Mesenchymal stem cell (in vitro differentiated cells and primary cell): ENCODE measurements around the gene EXOC4.

Source experiments
- DNase-seq: peaks from one replicate; pipeline ENCODE4 v3.0.0-alpha.2; 2013
- H2AFZ ChIP-seq: one replicate; pipeline ENCODE4 v1.6.1; 2013; ENCODE audit warnings: low read depth, mild to moderate bottlenecking, control low read depth, inconsistent platforms, low read length, moderate library complexity
- H2AK5ac ChIP-seq: 2 replicates; pipeline ENCODE4 v1.6.1; 2013; ENCODE audit warnings: low read length, moderate library complexity, mild to moderate bottlenecking, inconsistent platforms; ENCODE audit not compliant: severe bottlenecking
- H2BK120ac ChIP-seq: one replicate; pipeline ENCODE4 v1.6.1; 2013; ENCODE audit warnings: low read depth, mild to moderate bottlenecking, inconsistent platforms, low read length, moderate library complexity
- H2BK12ac ChIP-seq, 2 experiments: one replicate each; pipeline ENCODE4 v1.6.1; 2013; ENCODE audit warnings: inconsistent platforms in 2 of 2, low read length in 2 of 2, mild to moderate bottlenecking in 2 of 2, moderate library complexity in 2 of 2, control low read depth in 1 of 2
- H2BK15ac ChIP-seq: one replicate; pipeline ENCODE4 v1.6.1; 2013; ENCODE audit warnings: mild to moderate bottlenecking, low read depth, inconsistent platforms; ENCODE audit not compliant: poor library complexity, severe bottlenecking
- H2BK5ac ChIP-seq: 2 replicates; pipeline ENCODE4 v1.6.1; 2013; ENCODE audit warnings: low read depth, mild to moderate bottlenecking, low read length, control low read depth, inconsistent platforms; ENCODE audit not compliant: poor library complexity, severe bottlenecking
- H3K14ac ChIP-seq, 2 experiments: one replicate each; pipeline ENCODE4 v1.6.1; 2013; ENCODE audit warnings: inconsistent platforms in 2 of 2, low read length in 2 of 2, control low read depth in 1 of 2, mild to moderate bottlenecking in 1 of 2, moderate library complexity in 1 of 2
- H3K18ac ChIP-seq, 2 experiments: one replicate each; pipeline ENCODE4 v1.6.1; 2013; ENCODE audit warnings: inconsistent platforms in 2 of 2, low read length in 2 of 2, control low read depth in 1 of 2, low read depth in 1 of 2, mild to moderate bottlenecking in 1 of 2
- H3K23ac ChIP-seq, 2 experiments: one replicate each; pipeline ENCODE4 v1.6.1; 2013; ENCODE audit warnings: inconsistent platforms in 2 of 2, low read length in 2 of 2, mild to moderate bottlenecking in 2 of 2, moderate library complexity in 2 of 2, control low read depth in 1 of 2
- H3K27ac ChIP-seq: 2 replicates; pipeline ENCODE4 v1.5.1; 2013; ENCODE audit warnings: mild to moderate bottlenecking, moderate library complexity, low read length, control low read depth, inconsistent platforms; ENCODE audit not compliant: poor library complexity, severe bottlenecking
- H3K27me3 ChIP-seq, 2 experiments: 2 replicates each; pipeline versions ENCODE4 v1.6.1 to v1.7.0; 2013; ENCODE audit warnings: low read length in 2 of 2, mild to moderate bottlenecking in 2 of 2, moderate library complexity in 2 of 2, control low read depth in 1 of 2, inconsistent platforms in 1 of 2; ENCODE audit not compliant: control insufficient read depth in 1 of 2, insufficient read depth in 1 of 2
- H3K36me3 ChIP-seq, 2 experiments: 2 replicates each; pipeline versions ENCODE4 v1.6.1 to v1.7.0; 2013; ENCODE audit warnings: low read length in 2 of 2, control low read depth in 1 of 2, inconsistent platforms in 1 of 2, low read depth in 1 of 2, mild to moderate bottlenecking in 1 of 2; ENCODE audit not compliant: insufficient read depth in 2 of 2, control insufficient read depth in 1 of 2
- H3K4ac ChIP-seq, 2 experiments: one replicate each; pipeline ENCODE4 v1.6.1; 2013; ENCODE audit warnings: inconsistent platforms in 2 of 2, low read length in 2 of 2, mild to moderate bottlenecking in 2 of 2, moderate library complexity in 2 of 2, control low read depth in 1 of 2, low read depth in 1 of 2
- H3K4me1 ChIP-seq: 2 replicates; pipeline ENCODE4 v1.6.1; 2013; ENCODE audit warnings: low read depth, low read length, control low read depth; ENCODE audit not compliant: control insufficient read depth, insufficient read depth
- H3K4me2 ChIP-seq: 2 replicates; pipeline ENCODE4 v1.6.1; 2013; ENCODE audit warnings: low read length, mild to moderate bottlenecking, inconsistent platforms; ENCODE audit not compliant: poor library complexity, severe bottlenecking
- H3K4me3 ChIP-seq, 2 experiments: 2 replicates each; pipeline versions ENCODE4 v1.5.1 to v1.7.0; 2013; ENCODE audit warnings: low read length in 2 of 2, mild to moderate bottlenecking in 2 of 2, control low read depth in 1 of 2, low read depth in 1 of 2; ENCODE audit not compliant: insufficient read depth in 1 of 2
- H3K79me1 ChIP-seq: replicated peaks from 2 replicates; pipeline ENCODE4 v1.6.1; 2013; ENCODE audit warnings: mild to moderate bottlenecking, control low read depth, low read length, inconsistent platforms; ENCODE audit not compliant: poor library complexity, severe bottlenecking
- H3K9ac ChIP-seq: 2 replicates; pipeline ENCODE4 v1.7.0; 2013; ENCODE audit warnings: mild to moderate bottlenecking, low read length, moderate library complexity
- H3K9me3 ChIP-seq: 2 replicates; pipeline ENCODE4 v1.7.0; 2013; ENCODE audit warnings: mild to moderate bottlenecking, low read length; ENCODE audit not compliant: control insufficient read depth
- H4K8ac ChIP-seq: one replicate; pipeline ENCODE4 v1.6.1; 2013; ENCODE audit warnings: inconsistent platforms, mild to moderate bottlenecking, low read length, moderate library complexity
- H4K91ac ChIP-seq: one replicate; pipeline ENCODE4 v1.6.1; 2013; ENCODE audit warnings: mild to moderate bottlenecking, low read length, inconsistent platforms
- WGBS: methylation state at CpG from one replicate; pipeline ENCODE4 v1.1.7; 2013; ENCODE audit warnings: mixed read lengths; 5-methylcytosine and 5-hydroxymethylcytosine counted together

Gene EXOC4

DNA sequence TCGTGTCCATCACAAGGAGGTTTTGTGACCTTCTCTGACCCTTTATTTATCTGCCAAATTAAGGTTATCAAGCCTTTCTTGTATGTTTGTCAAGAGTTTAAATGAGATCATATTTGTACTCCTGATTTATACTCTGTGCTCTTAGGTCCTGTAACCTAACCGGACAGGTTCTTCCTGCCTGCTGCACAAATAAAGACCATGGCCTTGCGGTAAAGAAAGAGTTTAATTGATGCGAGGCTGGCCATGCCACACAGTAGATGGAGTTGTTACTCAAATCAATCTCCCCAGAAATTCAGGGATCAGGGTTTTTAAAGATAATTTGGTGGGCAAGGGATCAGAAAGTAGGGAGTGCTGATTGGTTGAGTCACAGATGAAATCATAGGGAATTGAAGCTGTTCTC is 794.8 kb downstream of the EXOC4 start:
- Histone ChIP-seq H2AK5ac (no peak overlapping the region), H4K8ac (no peak overlapping the region)
- 96% methylated on average over 3 of the region's 4 CpGs for WGBS

DNA sequence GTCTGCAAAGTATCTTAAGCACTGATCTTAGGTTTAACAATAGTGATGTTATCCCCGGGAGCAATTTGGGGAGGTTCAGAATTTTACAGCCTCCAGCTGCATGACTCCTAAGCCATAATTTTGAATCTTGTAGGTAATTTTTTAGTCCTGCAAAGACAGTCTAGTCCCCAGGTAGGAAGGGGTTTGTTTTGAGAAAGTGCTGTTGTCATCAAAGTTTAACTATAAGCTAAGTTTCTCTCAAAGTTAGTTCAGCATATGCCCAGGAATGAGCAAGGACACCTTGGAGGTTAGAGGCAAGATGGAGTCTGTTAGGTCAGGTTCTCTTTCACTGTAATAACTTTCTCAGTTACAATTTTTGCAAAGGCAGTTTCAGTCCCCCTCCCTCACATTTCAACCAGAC is 795.3 kb downstream of the EXOC4 start:
- Histone ChIP-seq H3K4me3 (no peak overlapping the region), H3K14ac (no peak overlapping the region), H3K4me1 (peaks cover 3% of the 10 kb centered on the region), H4K91ac (no peak overlapping the region), H3K27ac (no peak overlapping the region), H2BK12ac (no peak overlapping the region), H4K8ac (no peak overlapping the region), H2BK5ac (no peak overlapping the region), H2AK5ac (no peak overlapping the region), H2BK15ac (no peak overlapping the region), H3K4me2 (no peak overlapping the region), H2BK120ac (no peak overlapping the region), H3K9me3 (no peaks in the 10 kb centered on the region), H3K79me1 (peaks cover 2% of the 10 kb centered on the region), H3K4ac (no peak overlapping the region), H3K27me3 (no peaks in the 10 kb centered on the region), H3K18ac (no peak overlapping the region), H2AFZ (no peak overlapping the region), H3K36me3 (no peaks in the 10 kb centered on the region), H3K23ac (no peak overlapping the region), H3K9ac (no peak overlapping the region)
- DNase-seq = no peak
- WGBS = 94% methylated on average over 1 of the region's 1 CpG

More for the DNA sequence above, 794.8 kb downstream of the EXOC4 start:
- Histone ChIP-seq H2BK12ac (no peak overlapping the region), H3K36me3 (no peaks in the 10 kb centered on the region), H4K91ac (no peak overlapping the region), H2BK120ac (no peak overlapping the region), H3K27ac (no peak overlapping the region), H3K14ac (no peak overlapping the region), H3K4me1 (peaks cover 3% of the 10 kb centered on the region), H2BK5ac (no peak overlapping the region), H3K27me3 (no peaks in the 10 kb centered on the region), H3K4me2 (no peak overlapping the region), H3K9ac (no peak overlapping the region), H3K9me3 (no peaks in the 10 kb centered on the region), H2BK15ac (no peak overlapping the region), H2AFZ (no peak overlapping the region), H3K79me1 (peaks cover 2% of the 10 kb centered on the region), H3K4ac (no peak overlapping the region), H3K18ac (no peak overlapping the region), H3K4me3 (no peak overlapping the region), H3K23ac (no peak overlapping the region)
- no peak for DNase-seq

DNA sequence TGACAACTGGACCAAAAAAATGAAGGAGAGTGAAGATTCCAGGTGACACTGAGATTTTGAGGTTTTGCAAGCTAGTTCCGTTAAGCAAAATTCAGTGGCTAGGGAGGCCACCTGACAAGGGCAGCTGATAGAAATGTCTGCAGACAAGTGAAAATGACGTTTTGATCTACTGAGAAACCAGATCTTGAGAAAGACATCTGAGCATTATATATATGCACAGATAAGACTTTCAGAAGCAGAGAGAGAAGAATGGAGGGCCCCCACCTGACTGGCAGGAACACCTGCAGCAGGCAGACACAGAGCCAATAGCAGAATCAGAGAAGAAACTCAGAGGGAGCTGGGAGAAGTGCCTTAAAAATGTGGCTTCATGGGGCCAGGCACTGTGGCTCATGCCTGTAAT is 798.1 kb downstream of the EXOC4 start:
- H2AK5ac ChIP-seq = no peak overlapping the region
- no peak overlapping the region for H2BK120ac ChIP-seq
- H4K8ac ChIP-seq = no peak overlapping the region
- 92% methylated on average over 2 of the region's 2 CpGs for WGBS
- DNase-seq = no peak
- H3K23ac ChIP-seq = no peak overlapping the region
- no peaks in the 10 kb centered on the region for H3K36me3 ChIP-seq
- H3K79me1 ChIP-seq = peaks cover 2% of the 10 kb centered on the region
- no peak overlapping the region for H3K4me3 ChIP-seq
- no peak overlapping the region for H2BK5ac ChIP-seq
- H3K9ac ChIP-seq = no peak overlapping the region
- H3K4me2 ChIP-seq = no peak overlapping the region
- no peak overlapping the region for H2BK15ac ChIP-seq
- no peak overlapping the region for H2BK12ac ChIP-seq
- no peak overlapping the region for H3K27ac ChIP-seq
- H4K91ac ChIP-seq = no peak overlapping the region
- H3K9me3 ChIP-seq = no peaks in the 10 kb centered on the region
- H3K14ac ChIP-seq = no peak overlapping the region
- no peak overlapping the region for H3K18ac ChIP-seq
- no peak overlapping the region for H2AFZ ChIP-seq
- no peak overlapping the region for H3K4ac ChIP-seq
- H3K4me1 ChIP-seq = no peaks in the 10 kb centered on the region
- H3K27me3 ChIP-seq = no peaks in the 10 kb centered on the region

DNA sequence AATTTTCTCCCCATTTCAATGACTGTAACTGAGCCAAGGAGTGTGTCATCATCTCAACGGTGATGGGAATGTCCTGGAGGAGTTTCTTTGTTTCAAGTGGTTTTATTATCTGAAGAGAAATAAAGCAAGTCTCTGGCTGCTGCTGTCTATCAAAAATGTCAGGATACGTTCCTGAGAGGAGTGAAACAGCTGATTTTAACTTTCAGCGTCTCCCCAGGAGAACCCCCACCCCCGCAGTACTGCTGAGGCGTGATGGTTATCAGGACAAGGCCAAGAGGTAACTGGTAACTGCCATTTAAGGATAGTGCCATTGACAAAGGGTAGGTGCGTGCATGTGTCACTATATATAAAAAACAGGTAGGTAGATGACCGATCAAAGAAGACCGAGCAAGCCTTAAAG is 803.9 kb downstream of the EXOC4 start:
- H2BK12ac ChIP-seq = no peak overlapping the region
- no peaks in the 10 kb centered on the region for H3K36me3 ChIP-seq
- no peak for DNase-seq
- 70% methylated on average over 5 of the region's 8 CpGs for WGBS
- H3K27ac ChIP-seq = no peak overlapping the region
- no peak overlapping the region for H3K4me3 ChIP-seq
- no peak overlapping the region for H3K9ac ChIP-seq
- H3K4ac ChIP-seq = no peak overlapping the region
- no peak overlapping the region for H3K4me2 ChIP-seq
- H3K4me1 ChIP-seq = no peaks in the 10 kb centered on the region
- H2AK5ac ChIP-seq = no peak overlapping the region
- no peak overlapping the region for H3K18ac ChIP-seq
- no peak overlapping the region for H4K8ac ChIP-seq
- no peak overlapping the region for H3K14ac ChIP-seq
- no peak overlapping the region for H4K91ac ChIP-seq
- H2AFZ ChIP-seq = no peak overlapping the region
- H2BK120ac ChIP-seq = no peak overlapping the region
- no peaks in the 10 kb centered on the region for H3K79me1 ChIP-seq
- no peak overlapping the region for H2BK5ac ChIP-seq
- no peak overlapping the region for H3K23ac ChIP-seq
- no peaks in the 10 kb centered on the region for H3K27me3 ChIP-seq
- H3K9me3 ChIP-seq = no peaks in the 10 kb centered on the region
- no peak overlapping the region for H2BK15ac ChIP-seq
